ENCODE results near the gene DENND1B. TPM values are rescaled to one million over a fixed set of nuclear protein-coding genes. Genes with fewer than 3 reads are reported as not detected.

The DENND1B gene
- total and polyA plus RNA-seq, 9 of the 15 experiments (the other 6 are each of a cell fraction or from before 2014, with no cell fraction given), result 2.1 to 12.1 (median 7.5) TPM

DNA sequence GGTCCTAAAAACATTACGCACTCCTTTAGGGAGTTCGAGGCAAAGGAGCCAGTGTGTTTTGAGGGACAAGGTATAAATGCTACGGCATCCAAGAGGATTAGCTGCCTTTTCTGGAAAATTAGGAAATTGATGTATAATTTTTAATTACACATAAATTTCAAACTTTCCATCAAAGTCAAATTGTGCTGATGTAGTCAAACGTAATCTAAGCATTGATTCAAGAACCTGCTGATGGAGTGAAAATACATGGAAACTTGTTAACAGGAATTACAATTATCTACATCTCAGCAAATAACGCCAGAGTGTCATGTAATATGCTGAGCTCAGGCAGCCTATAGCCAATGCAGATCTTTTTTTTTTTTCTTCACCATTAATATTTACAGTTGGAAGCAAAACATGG is 312.7 kb downstream of the DENND1B start:
- Histone ChIP-seq H3K4me2 (ENCODE audit: insufficient read depth, low read length) (no peak overlapping the region), H3K79me2 (ENCODE audit: control insufficient read depth, insufficient read depth, low read length) (no peaks in the 10 kb centered on the region), H3K27me3 (ENCODE audit: control insufficient read depth in 2 of 2, insufficient read depth in 2 of 2, low read length in 2 of 2) (no peaks in the 10 kb centered on the region), H3K36me3 (ENCODE audit: control insufficient read depth, insufficient read depth, low read length) (no peaks in the 10 kb centered on the region), H3K4me1 (replicated peaks in 1 of 2; ENCODE audit: control insufficient read depth in 2 of 2, insufficient read depth in 2 of 2, low read length in 2 of 2) (no peaks in the 10 kb centered on the region), H3K9ac (ENCODE audit: insufficient read depth in 1 of 2, low read depth in 2 of 2, low read length in 2 of 2) (no peak overlapping the region), H3K9me1 (ENCODE audit: control insufficient read depth, insufficient read depth, low read length) (no peaks in the 10 kb centered on the region), H3K27ac (ENCODE audit: extremely low read depth, low read depth, low read length) (no peak overlapping the region), H2AFZ (ENCODE audit: low read depth, low read length) (no peak overlapping the region), H3K4me3 (no peak overlapping the region), H4K20me1 (replicated peaks; ENCODE audit: control insufficient read depth, insufficient read depth, low read length) (no peaks in the 10 kb centered on the region), H3K9me3 (replicated peaks; ENCODE audit: control insufficient read depth, insufficient read depth, low read depth, low read length) (no peaks in the 10 kb centered on the region)
- peak; percentile 51; the same call in 1 of the 2 replicates for TF ChIP-seq MAFF (IDR thresholded peaks at IDR 0.05; ENCODE audit: low read length)
- TF ChIP-seq ZNF316 (IDR thresholded peaks at IDR 0.05), result peak; percentile 75
- TF ChIP-seq ZNF41 (CRISPR knock-in tag; conservative IDR thresholded peaks at IDR 0.05), result no peak
- TF ChIP-seq, protein P1, sequence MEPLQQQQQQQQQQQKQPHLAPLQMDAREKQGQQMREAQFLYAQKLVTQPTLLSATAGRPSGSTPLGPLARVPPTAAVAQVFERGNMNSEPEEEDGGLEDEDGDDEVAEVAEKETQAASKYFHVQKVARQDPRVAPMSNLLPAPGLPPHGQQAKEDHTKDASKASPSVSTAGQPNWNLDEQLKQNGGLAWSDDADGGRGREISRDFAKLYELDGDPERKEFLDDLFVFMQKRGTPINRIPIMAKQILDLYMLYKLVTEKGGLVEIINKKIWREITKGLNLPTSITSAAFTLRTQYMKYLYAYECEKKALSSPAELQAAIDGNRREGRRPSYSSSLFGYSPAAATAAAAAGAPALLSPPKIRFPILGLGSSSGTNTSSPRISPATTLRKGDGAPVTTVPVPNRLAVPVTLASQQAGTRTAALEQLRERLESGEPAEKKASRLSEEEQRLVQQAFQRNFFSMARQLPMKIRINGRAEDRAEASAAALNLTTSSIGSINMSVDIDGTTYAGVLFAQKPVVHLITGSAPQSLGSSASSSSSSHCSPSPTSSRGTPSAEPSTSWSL (CRISPR knock-in tag; IDR thresholded peaks at IDR 0.05; ENCODE audit: borderline replicate concordance), result no peak
- TF ChIP-seq C11orf30 (IDR thresholded peaks at IDR 0.05; ENCODE audit: low read depth), result peak; percentile 54
- TF ChIP-seq MAFG (tag; conservative IDR thresholded peaks at IDR 0.05), result peak; percentile 57; the same call in 1 of the 2 replicates
- FAIRE-seq (no peak), ATAC-seq (no peak), DNase-seq (ENCODE audit: extremely low read depth in 1 of 4, low spot score in 3 of 4) (no peak)
- BruUV-seq (replicated peaks), result no TSS peak
- CTCF ChIA-PET (ENCODE audit: low intra/inter-chr PET ratio), result no interaction called here
- intact Hi-C loops (cut with micrococcal nuclease) (no loop called here), in situ Hi-C loops (cut with MboI) (no loop called here)
- under 1% methylated on average over 5 of the region's 5 CpGs for WGBS (ENCODE audit: insufficient coverage, low coverage, missing lambda C conversion rate)
- POLR2A ChIA-PET, result no interaction called here

Small RNA genes lying within 50 kb of the gene (small RNA-seq; reads per million reads assigned to genes)
- gene RF00019, result not detected

Other genes starting within 250 kb of the DENND1B start
- gene C1orf53, start 127.2 kb upstream of the DENND1B start, total RNA-seq (2014; rRNA removed), result 0.45 and 3.1 TPM in 2 replicates
- gene C1orf53, start 127.2 kb upstream of the DENND1B start, total RNA-seq (2014; rRNA removed; fragmentation: Illumina TruSeq; extraction: Trizol), result 0.73 and 1.6 TPM in 2 replicates
- 3.0 and 3.2 TPM in 2 replicates for gene C1orf53, start 127.2 kb upstream of the DENND1B start, total RNA-seq (2015; rRNA removed; fragmentation: Illumina TruSeq; extraction: Trizol)
- 1.5 and 1.9 TPM in 2 replicates for gene C1orf53, start 127.2 kb upstream of the DENND1B start, total RNA-seq (2021)
- 0.65 and 2.3 TPM in 2 replicates for gene C1orf53, start 127.2 kb upstream of the DENND1B start, polyA plus RNA-seq (2011; rRNA removed)
- 0.31 and 0.96 TPM in 2 replicates for gene C1orf53, start 127.2 kb upstream of the DENND1B start, polyA plus RNA-seq (2014; fragmentation: Illumina TruSeq; extraction: Trizol)
- 1 to 10 TPM; 1.8 to 2.5 TPM for gene C1orf53, start 127.2 kb upstream of the DENND1B start, polyA plus RNA-seq (2014; fragmentation: Nextera tagmentation; extraction: Ambion mirVana)
- gene C1orf53, start 127.2 kb upstream of the DENND1B start, polyA plus RNA-seq (2014; rRNA removed), result 3.2 and 5.8 TPM in 2 replicates
- not detected in 2 replicates for gene LHX9, start 141.9 kb upstream of the DENND1B start, total RNA-seq (2014; rRNA removed)
- not detected in 2 replicates for gene LHX9, start 141.9 kb upstream of the DENND1B start, total RNA-seq (2014; rRNA removed; fragmentation: Illumina TruSeq; extraction: Trizol)
- gene LHX9, start 141.9 kb upstream of the DENND1B start, total RNA-seq (2015; rRNA removed; fragmentation: Illumina TruSeq; extraction: Trizol), result 0.04 TPM in 1 of 2 replicates, not detected in the other
- not detected in 2 replicates for gene LHX9, start 141.9 kb upstream of the DENND1B start, total RNA-seq (2021)
- not detected in 2 replicates for gene LHX9, start 141.9 kb upstream of the DENND1B start, polyA plus RNA-seq (2011; rRNA removed)
- gene LHX9, start 141.9 kb upstream of the DENND1B start, polyA plus RNA-seq (2014; fragmentation: Illumina TruSeq; extraction: Trizol), result not detected in 2 replicates
- gene LHX9, start 141.9 kb upstream of the DENND1B start, polyA plus RNA-seq (2014; fragmentation: Nextera tagmentation; extraction: Ambion mirVana), result under 1 TPM; 0.03 TPM
- gene LHX9, start 141.9 kb upstream of the DENND1B start, polyA plus RNA-seq (2014; rRNA removed), result 0.21 TPM in 1 of 2 replicates, not detected in the other